Body of pancreas (tissue), 4 donors: ENCODE measurements around the gene FILIP1L. TPM values are rescaled to one million over a fixed set of nuclear protein-coding genes. Genes with fewer than 3 reads are reported as not detected.

Source experiments
- ATAC-seq: fragments of 150-250 bp; one replicate; pipeline ENCODE4 v1.9.1; 2016
- DNase-seq, 4 donors: peaks; one replicate each; pipeline ENCODE4 v3.0.0-alpha.2; 2019
- H3K27ac ChIP-seq, 4 donors: fragments of 200-600 bp; sonication (generic); 1 replicate in 3 of 4; 2 replicates in 1 of 4; pipeline versions ENCODE4 v1.5.1 to v1.6.1; 2016 to 2019; ENCODE audit warnings: mild to moderate bottlenecking in 1 of 4, mixed read lengths in 1 of 4, moderate library complexity in 1 of 4
- H3K27me3 ChIP-seq, 2 donors: fragments of 200-600 bp; sonication (generic); one replicate each; pipeline ENCODE4 v1.6.0; 2016; ENCODE audit warnings: mild to moderate bottlenecking in 1 of 2
- H3K36me3 ChIP-seq, 2 donors: fragments of 200-600 bp; sonication (generic); replicated peaks in 1 of 2; 2 replicates each; pipeline ENCODE4 v1.5.1; 2016; ENCODE audit warnings: low read depth in 2 of 2; ENCODE audit not compliant: insufficient read depth in 1 of 2
- H3K4me1 ChIP-seq: fragments of 200-600 bp; sonication (generic); one replicate; pipeline ENCODE4 v1.6.0; 2016
- H3K4me3 ChIP-seq, 2 donors: fragments of 200-600 bp; sonication (generic); 1 replicate in 1 of 2; 2 replicates in 1 of 2; pipeline ENCODE4 v1.5.1; 2016 to 2019
- H3K9me3 ChIP-seq, 3 donors: fragments of 200-600 bp; sonication (generic); 1 replicate in 2 of 3; 2 replicates in 1 of 3; pipeline ENCODE4 v1.5.1; 2016
- POLR2A ChIP-seq, 3 donors: fragments of 450-650 bp; IDR thresholded peaks; one replicate each; pipeline ENCODE4 v1.6.1; 2016; ENCODE audit warnings: antibody characterized with exemption in 3 of 3, mild to moderate bottlenecking in 2 of 3
- WGBS, 2 donors: methylation state at CpG; one replicate each; pipeline ENCODE4 v1.1.5; 2017; 5-methylcytosine and 5-hydroxymethylcytosine counted together
- intact Hi-C: fragments of 100-400 bp; cut with DNase I; formaldehyde crosslinking; loops from one replicate; pipeline ENCODE4 v1.15.1; 2023
- total RNA-seq, 2 donors: library from RNA; depleted of rRNA; stranded (reverse); fragments of >200 nt; gene quantifications; one replicate each; pipeline ENCODE4 v1.1.0, GENCODE V29; 2016
- TF ChIP-seq, protein P1 (sequence below), 7 experiments: fragments of 450-650 bp in 4 of 7; fragments of 200-600 bp in 3 of 7; sonication (generic) in 3 of 7; IDR thresholded peaks; one replicate each; pipeline ENCODE4 v1.5.1; 2016 to 2019; ENCODE audit warnings: antibody characterized with exemption in 7 of 7

FILIP1L gene
- total RNA-seq, 2 donors from 2014 or later: 27.8 to 47.8 TPM

DNA sequence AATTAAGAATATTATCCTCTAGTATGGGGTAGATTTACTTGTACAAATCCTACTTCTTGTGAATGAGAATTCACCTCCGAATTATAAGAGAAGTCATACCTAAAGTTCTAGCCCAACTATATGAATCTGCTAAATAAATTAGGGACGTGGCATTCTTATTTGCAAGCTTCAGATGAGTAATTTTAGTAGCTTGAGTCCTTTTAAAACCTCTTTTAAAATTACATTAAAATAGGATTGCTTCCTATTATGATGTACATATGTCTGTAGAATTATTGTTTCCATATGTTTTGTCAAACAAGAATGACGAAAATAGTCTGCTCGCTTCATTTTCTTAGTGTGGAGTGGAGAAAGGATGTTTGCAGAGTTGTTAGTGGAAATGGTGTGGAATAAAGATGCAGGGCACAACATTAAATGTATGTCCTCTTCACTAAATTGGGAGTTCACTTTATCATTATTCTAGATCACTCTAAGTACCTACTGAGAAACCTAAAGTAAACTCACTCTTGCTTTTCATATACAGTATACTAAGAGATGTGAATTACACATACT, 237.2 kb downstream of the FILIP1L start:
- Histone ChIP-seq H3K27ac (peak overlapping the region in 3 of 4 donors; percentile 82 to 90 (median 89)), H3K36me3 (no peaks in the 10 kb centered on the region), H3K9me3 (no peaks in the 10 kb centered on the region), H3K27me3 (no peaks in the 10 kb centered on the region), H3K4me3 (no peak overlapping the region), H3K4me1 (peaks cover 21% of the 10 kb centered on the region)
- DNase-seq (no peak), ATAC-seq (no peak)
- TF ChIP-seq, protein P1, sequence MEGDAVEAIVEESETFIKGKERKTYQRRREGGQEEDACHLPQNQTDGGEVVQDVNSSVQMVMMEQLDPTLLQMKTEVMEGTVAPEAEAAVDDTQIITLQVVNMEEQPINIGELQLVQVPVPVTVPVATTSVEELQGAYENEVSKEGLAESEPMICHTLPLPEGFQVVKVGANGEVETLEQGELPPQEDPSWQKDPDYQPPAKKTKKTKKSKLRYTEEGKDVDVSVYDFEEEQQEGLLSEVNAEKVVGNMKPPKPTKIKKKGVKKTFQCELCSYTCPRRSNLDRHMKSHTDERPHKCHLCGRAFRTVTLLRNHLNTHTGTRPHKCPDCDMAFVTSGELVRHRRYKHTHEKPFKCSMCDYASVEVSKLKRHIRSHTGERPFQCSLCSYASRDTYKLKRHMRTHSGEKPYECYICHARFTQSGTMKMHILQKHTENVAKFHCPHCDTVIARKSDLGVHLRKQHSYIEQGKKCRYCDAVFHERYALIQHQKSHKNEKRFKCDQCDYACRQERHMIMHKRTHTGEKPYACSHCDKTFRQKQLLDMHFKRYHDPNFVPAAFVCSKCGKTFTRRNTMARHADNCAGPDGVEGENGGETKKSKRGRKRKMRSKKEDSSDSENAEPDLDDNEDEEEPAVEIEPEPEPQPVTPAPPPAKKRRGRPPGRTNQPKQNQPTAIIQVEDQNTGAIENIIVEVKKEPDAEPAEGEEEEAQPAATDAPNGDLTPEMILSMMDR (IDR thresholded peaks at IDR 0.05): no peak
- TF ChIP-seq POLR2A (IDR thresholded peaks at IDR 0.05): no peak
- WGBS, 2 donors: 87 to 89% methylated on average over 4 of the region's 4 CpGs
- intact Hi-C loops: no loop called here

- intact Hi-C loops: no loop called here
- Histone ChIP-seq H3K27me3 (no peaks in the 10 kb centered on the region), H3K27ac (peak overlapping the region; percentile 62 to 90 (median 86)), H3K4me3 (peak overlapping the region; percentile 15 to 45), H3K9me3 (no peaks in the 10 kb centered on the region), H3K4me1 (peaks cover 30% of the 10 kb centered on the region), H3K36me3 (no peaks in the 10 kb centered on the region)
- TF ChIP-seq, protein P1 (IDR thresholded peaks at IDR 0.05): peak in 2 of 7 experiments; percentile 5 to 28
- TF ChIP-seq POLR2A (IDR thresholded peaks at IDR 0.05): peak; percentile 79 to 89 (median 83)
- 3 to 15% methylated on average over 22 to 61 of the region's 63 CpGs for WGBS, 2 donors
- DNase-seq (peak; percentile 79 to 87 (median 80)), ATAC-seq (peak; percentile 95)
Measured at GRCh38 chr3:99875929-99876841, 238.1 kb downstream of the FILIP1L start.

DNA sequence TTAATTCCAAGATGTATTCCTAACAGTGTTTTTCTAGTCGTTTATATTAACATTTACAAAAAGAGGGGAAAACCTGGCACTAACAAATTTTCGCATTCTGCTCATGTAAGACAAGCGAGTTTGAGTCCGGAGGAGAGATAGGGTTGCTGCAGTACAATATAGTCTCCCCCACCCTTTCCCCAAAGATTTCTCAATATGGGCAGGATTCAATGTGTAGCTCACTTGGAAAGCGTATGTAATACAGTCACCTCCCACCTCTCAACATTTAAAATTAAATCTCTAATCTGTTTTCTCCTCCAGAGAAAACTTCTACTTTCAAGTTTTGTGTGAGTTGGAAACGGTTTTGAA, 238.7 kb downstream of the FILIP1L start:
- no peaks in the 10 kb centered on the region for H3K36me3 ChIP-seq
- 0 to 2% methylated on average over 6 of the region's 6 CpGs for WGBS, 2 donors
- peak; percentile 49 for ATAC-seq
- no peaks in the 10 kb centered on the region for H3K27me3 ChIP-seq
- peaks cover 34% of the 10 kb centered on the region for H3K4me1 ChIP-seq
- intact Hi-C loops: no loop called here
- no peak for DNase-seq
- peak overlapping the region; percentile 62 to 90 (median 86) for H3K27ac ChIP-seq
- TF ChIP-seq, protein P1 (IDR thresholded peaks at IDR 0.05): no peak
- no peak for TF ChIP-seq POLR2A (IDR thresholded peaks at IDR 0.05)
- peak overlapping the region; percentile 15 to 45 for H3K4me3 ChIP-seq
- no peaks in the 10 kb centered on the region for H3K9me3 ChIP-seq

- TF ChIP-seq, protein P1 (IDR thresholded peaks at IDR 0.05): no peak
- no peak for TF ChIP-seq POLR2A (IDR thresholded peaks at IDR 0.05)
- intact Hi-C loops: no loop called here
- WGBS, 2 donors: 57 to 64% methylated on average over 3 of the region's 3 CpGs
Measured at GRCh38 chr3:99874237-99875002, 239.9 kb downstream of the FILIP1L start.

More at GRCh38 chr3:99874237-99875002, 239.9 kb downstream of the FILIP1L start:
- DNase-seq: no peak
- Histone ChIP-seq H3K36me3 (no peaks in the 10 kb centered on the region), H3K4me3 (no peak overlapping the region), H3K9me3 (no peaks in the 10 kb centered on the region), H3K4me1 (peaks cover 38% of the 10 kb centered on the region), H3K27ac (peak overlapping the region in 3 of 4 donors; percentile 3 to 90 (median 15)), H3K27me3 (no peaks in the 10 kb centered on the region)
- no peak for ATAC-seq
